Measurements from ENCODE around the gene SMG7. TPM values are rescaled to one million over a fixed set of nuclear protein-coding genes. Genes with fewer than 3 reads are reported as not detected.

Gene SMG7
- polyA plus RNA-seq, 1 experiment: 35.1 TPM

DNA sequence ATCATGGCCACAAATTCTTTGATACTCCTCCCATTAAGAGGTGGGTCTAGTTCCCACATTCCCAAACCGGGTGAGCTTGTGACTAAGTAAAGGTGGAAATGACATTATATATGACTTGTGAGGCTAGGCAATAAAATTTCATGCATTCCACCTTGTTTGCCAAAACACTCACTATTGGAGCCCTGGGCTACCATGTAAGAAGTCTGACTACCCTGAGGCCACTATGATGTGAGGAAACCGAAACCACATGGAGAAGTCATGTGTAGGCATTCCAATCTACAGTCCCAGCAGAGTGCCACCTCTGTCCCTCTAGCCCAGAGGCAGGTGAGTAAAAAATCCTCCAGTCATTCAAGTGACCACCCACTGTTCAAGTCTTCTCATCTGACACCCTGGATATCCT, 17.9 kb upstream of the SMG7 start:
- no peak for DNase-seq (ENCODE audit: low read depth, low spot score)
- Histone ChIP-seq H3K4me3 (ENCODE audit: low read depth, low read length) (no peak overlapping the region), H3K27ac (ENCODE audit: low read depth, low read length) (no peak overlapping the region), H3K27me3 (ENCODE audit: control insufficient read depth, insufficient read depth, low read length) (peaks cover 4% of the 10 kb centered on the region), H3K9me3 (ENCODE audit: control insufficient read depth, insufficient read depth, low read length) (no peaks in the 10 kb centered on the region)
- TF ChIP-seq, protein P1, sequence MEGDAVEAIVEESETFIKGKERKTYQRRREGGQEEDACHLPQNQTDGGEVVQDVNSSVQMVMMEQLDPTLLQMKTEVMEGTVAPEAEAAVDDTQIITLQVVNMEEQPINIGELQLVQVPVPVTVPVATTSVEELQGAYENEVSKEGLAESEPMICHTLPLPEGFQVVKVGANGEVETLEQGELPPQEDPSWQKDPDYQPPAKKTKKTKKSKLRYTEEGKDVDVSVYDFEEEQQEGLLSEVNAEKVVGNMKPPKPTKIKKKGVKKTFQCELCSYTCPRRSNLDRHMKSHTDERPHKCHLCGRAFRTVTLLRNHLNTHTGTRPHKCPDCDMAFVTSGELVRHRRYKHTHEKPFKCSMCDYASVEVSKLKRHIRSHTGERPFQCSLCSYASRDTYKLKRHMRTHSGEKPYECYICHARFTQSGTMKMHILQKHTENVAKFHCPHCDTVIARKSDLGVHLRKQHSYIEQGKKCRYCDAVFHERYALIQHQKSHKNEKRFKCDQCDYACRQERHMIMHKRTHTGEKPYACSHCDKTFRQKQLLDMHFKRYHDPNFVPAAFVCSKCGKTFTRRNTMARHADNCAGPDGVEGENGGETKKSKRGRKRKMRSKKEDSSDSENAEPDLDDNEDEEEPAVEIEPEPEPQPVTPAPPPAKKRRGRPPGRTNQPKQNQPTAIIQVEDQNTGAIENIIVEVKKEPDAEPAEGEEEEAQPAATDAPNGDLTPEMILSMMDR (IDR thresholded peaks at IDR 0.05; ENCODE audit: low read depth, low read length): no peak
- POLR2A ChIA-PET: no interaction called here
- CTCF ChIA-PET: interaction anchor here (1.0 kb wide), 1 partner anchor 15 kb away, joined by 4 read pairs; no protein-coding TSS in a partner anchor

DNA sequence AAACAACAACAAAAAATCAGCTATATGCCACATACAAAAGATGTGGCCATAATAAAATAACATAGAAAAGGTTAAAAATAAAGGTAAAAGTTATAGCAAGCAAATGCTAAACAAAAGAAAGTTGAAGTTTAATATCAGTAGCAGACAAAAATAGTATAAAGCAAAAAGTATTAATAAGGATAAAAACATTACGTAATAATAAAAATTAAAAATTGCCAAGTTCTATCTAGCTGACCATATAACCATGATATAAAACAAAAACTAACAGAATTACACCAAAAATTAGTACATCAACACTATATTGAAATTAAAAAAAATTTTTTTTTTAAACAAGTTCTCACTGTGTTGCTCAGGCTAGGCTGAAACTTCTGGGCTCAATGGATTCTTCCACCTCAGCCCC, 15.5 kb upstream of the SMG7 start:
- POLR2A ChIA-PET: no interaction called here
- Histone ChIP-seq H3K27me3 (ENCODE audit: control insufficient read depth, insufficient read depth, low read length) (peaks cover 4% of the 10 kb centered on the region), H3K9me3 (ENCODE audit: control insufficient read depth, insufficient read depth, low read length) (no peaks in the 10 kb centered on the region), H3K27ac (ENCODE audit: low read depth, low read length) (no peak overlapping the region), H3K4me3 (ENCODE audit: low read depth, low read length) (no peak overlapping the region)
- no peak for DNase-seq (ENCODE audit: low read depth, low spot score)
- CTCF ChIA-PET: no interaction called here
- TF ChIP-seq, protein P1 (IDR thresholded peaks at IDR 0.05; ENCODE audit: low read depth, low read length): no peak

DNA sequence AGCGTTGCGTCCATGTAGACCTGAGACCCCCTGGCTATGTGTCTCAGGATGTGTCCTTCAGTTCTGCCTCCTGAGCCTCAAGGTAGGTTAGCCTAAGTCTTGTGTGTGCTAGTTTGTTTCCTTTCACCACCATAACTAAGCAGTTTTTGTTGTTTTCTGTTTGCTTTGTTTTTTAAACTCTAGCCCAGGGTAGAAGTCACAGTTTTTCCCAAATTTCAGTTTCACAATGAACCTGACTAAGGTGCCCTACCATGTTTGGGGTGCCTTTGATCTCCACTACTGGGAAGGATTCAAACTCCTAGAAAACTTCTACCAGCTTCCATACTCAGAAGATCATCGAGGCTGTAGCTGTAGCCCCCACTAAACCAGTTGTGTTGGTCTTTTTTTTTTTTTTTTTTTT, 14.8 kb upstream of the SMG7 start:
- TF ChIP-seq, protein P1 (IDR thresholded peaks at IDR 0.05; ENCODE audit: low read depth, low read length): no peak
- Histone ChIP-seq H3K9me3 (ENCODE audit: control insufficient read depth, insufficient read depth, low read length) (no peaks in the 10 kb centered on the region), H3K27ac (ENCODE audit: low read depth, low read length) (no peak overlapping the region), H3K4me3 (ENCODE audit: low read depth, low read length) (no peak overlapping the region), H3K27me3 (ENCODE audit: control insufficient read depth, insufficient read depth, low read length) (peaks cover 6% of the 10 kb centered on the region)
- DNase-seq (ENCODE audit: low read depth, low spot score): no peak
- POLR2A ChIA-PET: no interaction called here
- CTCF ChIA-PET: no interaction called here

DNA sequence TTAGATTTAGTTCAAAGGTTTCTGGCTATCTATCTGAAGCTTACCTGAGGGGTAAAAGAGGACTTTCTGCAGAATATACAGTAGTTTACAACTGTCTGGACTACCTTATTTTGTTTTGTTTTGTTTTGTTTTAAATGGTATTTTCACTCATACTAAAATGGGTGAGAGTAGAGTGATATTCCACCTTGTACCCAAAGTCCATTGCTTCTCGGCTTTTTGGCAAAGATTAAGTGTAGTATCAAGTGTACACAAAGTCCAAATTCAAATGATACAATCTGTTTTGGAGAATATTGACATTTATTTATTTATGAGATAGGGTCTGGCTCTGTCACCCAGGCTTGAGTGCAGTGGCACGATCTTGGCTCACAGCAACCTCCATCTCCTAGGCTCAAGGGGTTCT, 11.7 kb upstream of the SMG7 start:
- no peak overlapping the region for H3K4me3 ChIP-seq (ENCODE audit: low read depth, low read length)
- ChIA-PET CTCF (no interaction called here), POLR2A (no interaction called here)
- no peak overlapping the region for H3K27ac ChIP-seq (ENCODE audit: low read depth, low read length)
- peaks cover 14% of the 10 kb centered on the region for H3K27me3 ChIP-seq (ENCODE audit: control insufficient read depth, insufficient read depth, low read length)
- no peaks in the 10 kb centered on the region for H3K9me3 ChIP-seq (ENCODE audit: control insufficient read depth, insufficient read depth, low read length)
- no peak for DNase-seq (ENCODE audit: low read depth, low spot score)
- TF ChIP-seq, protein P1 (IDR thresholded peaks at IDR 0.05; ENCODE audit: low read depth, low read length): no peak

DNA sequence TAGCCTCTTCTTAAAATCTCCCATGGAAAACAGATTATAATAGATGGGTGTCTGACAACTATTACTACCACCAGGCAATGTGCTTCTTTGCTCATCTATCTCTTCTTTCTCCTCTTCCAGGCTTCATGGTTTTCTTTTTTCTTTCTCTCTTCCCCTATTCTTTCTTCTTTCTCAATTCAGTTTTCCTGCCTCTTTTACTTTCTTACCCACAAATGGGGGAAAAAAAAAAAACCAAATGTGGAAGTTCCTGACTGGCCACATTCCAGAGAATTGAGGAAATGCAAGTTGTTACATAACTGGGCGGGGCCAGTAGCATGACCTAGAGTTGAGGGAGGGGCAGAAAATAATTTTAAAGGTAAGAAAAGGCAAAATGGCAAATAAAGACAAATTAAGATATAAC, 10.9 kb upstream of the SMG7 start:
- POLR2A ChIA-PET: no interaction called here
- CTCF ChIA-PET: interaction anchor here (0.7 kb wide), 1 partner anchor 167 kb away, joined by 6 read pairs; no protein-coding TSS in a partner anchor
- DNase-seq (ENCODE audit: low read depth, low spot score): no peak
- H3K27ac ChIP-seq (ENCODE audit: low read depth, low read length): no peak overlapping the region
- TF ChIP-seq, protein P1 (IDR thresholded peaks at IDR 0.05; ENCODE audit: low read depth, low read length): no peak
- no peak overlapping the region for H3K4me3 ChIP-seq (ENCODE audit: low read depth, low read length)
- H3K9me3 ChIP-seq (ENCODE audit: control insufficient read depth, insufficient read depth, low read length): no peaks in the 10 kb centered on the region
- peaks cover 16% of the 10 kb centered on the region for H3K27me3 ChIP-seq (ENCODE audit: control insufficient read depth, insufficient read depth, low read length)
